Pancreas (tissue), 10 donors: Measurements from ENCODE around the gene SPEM1. TPM values are rescaled to one million over a fixed set of nuclear protein-coding genes. Genes with fewer than 3 reads are reported as not detected.

ENCODE experiments used
- ATAC-seq, 4 donors: fragments of 200-7000 bp; cut with Tn5 transposase; one replicate each; pipeline versions ENCODE4 v1.8.0 to v1.9.1; 2020; ENCODE audit warnings: mild to moderate bottlenecking in 4 of 4, moderate library complexity in 4 of 4
- DNase-seq, 6 donors: peaks; one replicate each; pipeline ENCODE4 v3.0.0-alpha.2; 2020
- FAIRE-seq: peaks from 2 replicates; lab custom pipeline; 2012; peaks lifted over from hg19 to GRCh38; lab: Jason Lieb, UNC
- H3K27ac ChIP-seq, 4 donors: fragments of 200-600 bp; sonication (generic); 1 replicate in 3 of 4; 2 replicates in 1 of 4; pipeline versions ENCODE4 v1.5.0 to v1.8.0; 2020
- H3K27me3 ChIP-seq, 4 donors: fragments of 200-600 bp; one replicate each; pipeline ENCODE4 v1.8.0; 2021
- H3K36me3 ChIP-seq, 3 donors: fragments of 200-600 bp; sonication (generic) in 1 of 3; one replicate each; pipeline versions ENCODE4 v1.5.0 to v1.8.0; 2020 to 2021
- H3K4me1 ChIP-seq, 3 donors: fragments of 200-600 bp; one replicate each; pipeline ENCODE4 v1.8.0; 2021
- H3K4me3 ChIP-seq, 4 donors: fragments of 200-600 bp; sonication (generic) in 2 of 4; one replicate each; pipeline versions ENCODE4 v1.5.0 to v1.8.0; 2020 to 2021
- H3K9me3 ChIP-seq, 4 donors: fragments of 200-600 bp; one replicate each; pipeline ENCODE4 v1.8.0; 2021
- CTCF ChIP-seq, 4 donors: fragments of 200-600 bp; sonication (generic) in 3 of 4; IDR thresholded peaks; one replicate each; pipeline versions ENCODE4 v1.5.0 to v1.8.0; 2021; ENCODE audit warnings: antibody characterized with exemption in 4 of 4
- WGBS, 2 donors: extraction: QIAGEN DNeasy Blood & Tissue Kit; methylation state at CpG; one replicate each; pipeline ENCODE4 v1.1.7; 2013; 5-methylcytosine and 5-hydroxymethylcytosine counted together
- intact Hi-C, 3 donors: fragments of 100-400 bp; cut with DNase I; formaldehyde crosslinking; loops; one replicate each; pipeline versions ENCODE4 v1.11.1 to v1.14.2; 2022
- polyA plus RNA-seq, 2 donors: library from polyadenylated mRNA; stranded (reverse); fragments of 200-250 nt; gene quantifications; one replicate each; pipeline ENCODE4 v1.2.3, GENCODE V29; 2013
- total RNA-seq, 6 donors: library from RNA; stranded (reverse); fragmentation: NEBNext Ultra II Directional in 4 of 6; extraction: Animal tissue kit (Norgen Biotek cat#: 25700) in 4 of 6; gene quantifications; one replicate each; pipeline versions ENCODE4 v1.2.1 to v1.2.4, GENCODE V29; 2021 to 2023
- donor health status: healthy with polysubstance abuse.
- donor health status: DM: no; HTN: no; CAD: no; lungs with moderate emphysema.
- donor health status: DM: no; HTN: no; CAD: no.
- donor health status: control.
- donor health status: control.
- donor health status: Bipolar disorder and iron deficiency.
- donor health status: DM: yes; HTN: yes; CAD: no.
- donor health status: DM: no; HTN: no; CAD: no.
- donor health status: DM: no; HTN: no; CAD: no.
- donor health status: DM: yes; HTN: yes; CAD: no.

The SPEM1 gene
- total and polyA plus RNA-seq, 8 donors = not detected

DNA sequence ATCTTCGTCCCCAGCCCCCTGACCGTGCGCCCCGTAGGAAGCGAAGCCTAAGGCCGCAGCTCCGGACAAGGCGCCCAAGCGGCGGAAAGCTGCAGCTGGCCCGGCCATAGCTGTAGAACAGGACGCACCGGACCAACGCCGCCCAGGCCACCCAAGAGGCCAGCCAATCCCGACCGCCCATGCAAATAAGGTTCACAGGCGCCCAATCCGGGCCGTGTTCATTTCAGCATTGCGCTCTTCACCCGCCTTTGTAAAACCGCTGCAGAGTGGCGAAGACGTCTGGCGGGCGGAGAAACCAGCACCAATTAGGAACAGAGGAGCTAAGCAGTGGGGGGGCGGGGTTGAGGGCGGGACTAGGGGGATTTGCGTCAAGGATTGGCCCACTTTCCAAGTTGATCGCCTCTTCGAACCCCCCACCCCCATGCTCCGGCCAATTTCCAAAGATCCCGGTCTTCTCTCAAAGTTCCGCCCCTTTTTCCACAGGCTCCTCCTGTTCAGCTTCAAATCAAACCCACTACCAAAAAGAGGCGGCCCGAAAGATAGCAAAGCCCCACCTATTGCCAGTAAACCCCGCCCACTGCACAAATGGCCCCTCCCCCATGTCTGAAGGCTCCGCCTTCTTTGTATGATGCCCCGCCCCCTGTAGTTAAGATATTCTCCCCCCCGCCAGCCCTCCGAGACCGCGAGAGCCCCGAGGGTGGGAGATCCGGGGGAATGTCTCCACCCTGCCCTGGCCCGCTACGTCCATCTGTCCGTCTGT, 16.0 kb upstream of the SPEM1 start, which contains the start of gene TMEM256:
TMEM256 (minus strand) TSS at position 121 of the 760 bp plus-strand sequence; CDS start at position 108, 13 bp downstream.
- FAIRE-seq = peak; percentile 96

GRCh38 chr17:7404737-7405349, 15.3 kb upstream of the SPEM1 start:
- TF ChIP-seq CTCF (IDR thresholded peaks at IDR 0.05) = no peak

More for the DNA sequence above, 16.0 kb upstream of the SPEM1 start, which contains the start of gene TMEM256:
- WGBS, 2 donors = 0 to 1% methylated on average over 46 to 49 of the region's 49 CpGs
- Histone ChIP-seq H3K27ac (peak within 1 kb of the TSS; percentile 70 to 88 (median 85)), H3K9me3 (no peaks in the 10 kb centered on the region), H3K4me1 (peaks cover 2 to 10% (median 8%) of the 10 kb centered on the region in 3 donors), H3K4me3 (peak within 1 kb of the TSS; percentile 45 to 69 (median 58)), H3K27me3 (no peaks in the 10 kb centered on the region), H3K36me3 (no peaks in the 10 kb centered on the region)
- DNase-seq = peak; percentile 94 to 99 (median 98)
- intact Hi-C loops = no loop called here
- ATAC-seq = peak; percentile 90 to 95 (median 92)
- no peak for TF ChIP-seq CTCF (IDR thresholded peaks at IDR 0.05)

GRCh38 chr17:7405350-7406234, 14.5 kb upstream of the SPEM1 start:
- Histone ChIP-seq H3K9me3 (no peaks in the 10 kb centered on the region), H3K4me3 (peak overlapping the region; percentile 45 to 65 (median 54)), H3K4me1 (peaks cover 2 to 10% (median 8%) of the 10 kb centered on the region in 3 donors), H3K27ac (peak overlapping the region in 1 of 4 donors; percentile 50), H3K27me3 (no peaks in the 10 kb centered on the region), H3K36me3 (no peaks in the 10 kb centered on the region)
- TF ChIP-seq CTCF (IDR thresholded peaks at IDR 0.05) = no peak
- ATAC-seq (no peak), FAIRE-seq (no peak), DNase-seq (peak in 1 of 6 donors; percentile 62)
- intact Hi-C loops = no loop called here
- 27 to 31% methylated on average over 31 to 38 of the region's 38 CpGs for WGBS, 2 donors

More at GRCh38 chr17:7404737-7405349, 15.3 kb upstream of the SPEM1 start:
- peak overlapping the region in 2 of 4 donors; percentile 50 to 87 for H3K27ac ChIP-seq
- no peaks in the 10 kb centered on the region for H3K9me3 ChIP-seq
- peak overlapping the region; percentile 45 to 65 (median 54) for H3K4me3 ChIP-seq
- DNase-seq (peak; percentile 55 to 89 (median 72)), FAIRE-seq (no peak), ATAC-seq (peak; percentile 32 to 60 (median 44))
- no peaks in the 10 kb centered on the region for H3K27me3 ChIP-seq
- intact Hi-C loops = no loop called here
- peaks cover 2 to 10% (median 8%) of the 10 kb centered on the region in 3 donors for H3K4me1 ChIP-seq
- WGBS, 2 donors = 0 to 2% methylated on average over 42 to 63 of the region's 65 CpGs
- H3K36me3 ChIP-seq = no peaks in the 10 kb centered on the region

- no peak for TF ChIP-seq CTCF (IDR thresholded peaks at IDR 0.05)
- H3K9me3 ChIP-seq = no peaks in the 10 kb centered on the region
- H3K4me3 ChIP-seq = no peak overlapping the region
- ATAC-seq (no peak), FAIRE-seq (no peak), DNase-seq (peak in 1 of 6 donors; percentile 35)
- no peak overlapping the region for H3K27ac ChIP-seq
- peaks cover 2 to 10% (median 8%) of the 10 kb centered on the region in 3 donors for H3K4me1 ChIP-seq
- H3K27me3 ChIP-seq = no peaks in the 10 kb centered on the region
- H3K36me3 ChIP-seq = no peaks in the 10 kb centered on the region
- WGBS, 2 donors = 51 to 56% methylated on average over 11 to 12 of the region's 12 CpGs
- intact Hi-C loops = no loop called here
Measured at GRCh38 chr17:7406235-7406825, 13.8 kb upstream of the SPEM1 start.
